HG02884 (cell line): ENCODE data around the gene NPC1L1.
"Not testable (repeated sequence)": the region's sequence is repeated elsewhere in the genome, so short reads cannot be mapped to it uniquely, and the experiment has no call there.

Source experiments
- ATAC-seq: cut with Tn5 transposase; IDR thresholded peaks from one replicate; pipeline ENCODE4 v1.9.1; 2021; ENCODE audit warnings: mild to moderate bottlenecking, moderate library complexity; ENCODE audit not compliant: unreplicated experiment

The NPC1L1 gene

DNA sequence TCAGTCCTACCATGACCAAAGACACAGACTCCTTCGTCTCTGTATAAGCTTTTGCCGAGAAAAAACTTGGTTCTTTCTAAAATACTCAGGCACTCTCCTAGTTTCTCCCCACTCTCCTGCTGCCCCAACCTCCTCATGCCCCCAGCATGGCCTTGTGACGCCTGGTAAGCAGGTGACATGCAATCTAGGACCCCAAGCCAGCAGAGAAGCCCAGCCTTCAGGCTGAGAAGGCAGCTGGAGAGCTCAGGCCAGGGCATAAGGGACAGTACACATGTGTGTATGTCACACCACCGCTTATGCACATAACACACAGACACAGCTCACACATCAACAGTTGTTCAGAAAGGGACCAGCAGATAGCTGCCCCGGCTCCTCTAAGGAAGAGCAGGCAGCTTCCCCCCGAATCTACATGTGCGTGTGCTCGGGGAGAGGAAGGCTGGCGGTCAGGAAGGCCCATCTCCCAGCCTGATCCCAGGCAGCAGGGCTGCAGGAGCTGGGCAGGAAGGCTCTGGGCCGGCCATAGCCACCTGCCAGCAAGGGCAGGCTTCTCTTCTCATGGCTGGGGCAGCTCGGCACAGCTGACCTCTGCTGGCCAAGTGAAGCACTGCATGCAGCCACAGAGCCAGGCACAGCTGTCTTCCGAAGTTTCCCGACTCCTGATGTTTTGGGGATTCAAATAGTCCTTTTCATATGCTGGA lies 24.1 kb upstream of the NPC1L1 start:
- no peak for ATAC-seq

GRCh38 chr7:44564606-44565005 lies 23.5 kb upstream of the NPC1L1 start:
- ATAC-seq = no peak

- no peak for ATAC-seq
Observed at GRCh38 chr7:44563171-44563679, 22.1 kb upstream of the NPC1L1 start.

- ATAC-seq = not testable (repeated sequence)
Observed at GRCh38 chr7:44562622-44562962, 21.5 kb upstream of the NPC1L1 start.

DNA sequence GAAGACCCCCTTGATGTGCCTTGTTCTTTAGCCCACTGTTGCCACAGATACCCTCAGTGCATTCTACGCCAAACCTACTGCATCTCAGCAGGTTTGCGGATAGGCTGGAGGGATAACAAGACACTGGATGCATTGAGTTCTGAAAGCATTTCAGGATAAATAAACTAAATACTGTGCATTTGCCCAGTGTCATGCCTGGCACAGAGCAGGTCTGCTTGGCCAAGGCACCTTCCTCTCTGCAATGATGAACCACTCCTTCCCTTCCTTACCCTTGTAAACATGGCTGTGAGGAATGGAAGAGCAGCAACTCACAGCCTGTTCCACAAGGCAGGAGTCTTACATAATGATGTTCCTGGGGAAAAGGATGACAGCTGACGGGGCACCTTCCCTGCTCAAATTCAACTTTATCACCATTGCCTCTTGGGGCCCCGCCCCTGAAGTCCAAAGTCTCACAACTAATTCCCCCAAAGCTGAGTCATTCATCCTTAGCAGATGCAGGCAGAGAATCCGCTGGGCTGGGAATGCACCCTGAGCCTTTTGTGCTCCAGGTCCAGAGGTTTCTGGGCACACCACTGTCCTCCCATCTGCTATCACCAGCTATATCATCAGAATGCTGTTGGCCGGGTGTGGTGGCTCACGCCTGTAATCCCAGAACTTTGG lies 21.0 kb upstream of the NPC1L1 start:
- no peak for ATAC-seq

DNA sequence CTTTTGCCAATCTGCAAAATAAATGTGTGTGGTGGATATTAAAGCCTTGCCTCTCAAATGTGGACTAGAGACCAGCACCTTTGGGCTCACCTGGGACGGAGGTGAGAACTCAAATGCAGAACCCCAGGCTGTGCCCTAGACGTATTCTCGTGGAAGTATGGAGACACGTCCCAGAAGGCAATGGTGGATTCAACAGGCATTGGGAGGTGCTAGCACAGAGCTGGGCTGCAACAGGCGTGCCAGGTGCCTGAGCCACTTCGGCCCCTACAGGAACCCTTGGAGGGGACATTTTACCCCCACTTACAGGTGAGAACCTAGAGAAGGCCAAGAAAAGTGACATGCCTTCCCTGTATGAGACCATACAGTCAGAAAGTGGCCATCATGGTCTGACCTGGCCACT lies 20.4 kb upstream of the NPC1L1 start:
- ATAC-seq = no peak

- no peak for ATAC-seq
Observed at GRCh38 chr7:44559485-44559884, 18.4 kb upstream of the NPC1L1 start.

DNA sequence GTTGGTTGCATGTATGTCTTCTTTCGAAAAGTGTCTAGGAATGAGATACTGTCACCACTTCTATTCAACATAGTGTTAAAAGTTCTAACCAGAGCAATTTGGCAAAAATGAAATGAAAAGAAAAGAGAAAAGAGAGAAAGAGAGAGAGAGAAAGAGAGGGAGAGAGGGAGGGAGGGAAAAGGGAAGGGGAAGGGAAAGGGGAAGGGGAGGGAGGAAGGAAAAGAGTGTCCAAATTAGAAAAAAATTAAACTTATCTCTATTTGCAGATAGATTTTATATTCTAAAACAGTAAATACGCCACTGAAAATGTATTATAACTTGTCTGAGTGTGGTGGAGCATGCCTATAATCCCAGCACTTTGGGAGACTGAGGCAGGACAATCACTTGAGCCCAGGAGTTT lies 16.4 kb upstream of the NPC1L1 start:
- no peak for ATAC-seq

DNA sequence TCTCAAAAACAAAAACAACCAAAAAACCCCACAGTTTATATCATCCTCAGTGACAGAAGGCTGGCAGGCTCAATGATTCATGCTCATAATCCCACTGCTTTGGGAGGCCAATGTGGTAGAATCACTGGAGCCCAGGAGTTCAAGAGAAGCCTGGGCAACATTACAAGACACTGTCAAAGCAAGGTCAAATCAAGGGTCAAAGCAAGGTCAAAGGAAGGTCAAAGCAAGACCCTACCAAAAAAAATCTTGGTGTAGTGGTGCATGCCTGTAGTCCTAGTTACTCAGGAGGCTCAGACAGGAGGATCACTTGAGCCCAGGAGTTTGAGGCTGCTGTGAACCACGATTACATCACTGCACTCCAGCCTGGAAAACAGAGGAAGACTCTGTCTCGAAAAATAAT lies 14.2 kb upstream of the NPC1L1 start:
- no peak for ATAC-seq

- not testable (repeated sequence) for ATAC-seq
Observed at GRCh38 chr7:44552473-44553005, 11.4 kb upstream of the NPC1L1 start.

- no peak for ATAC-seq
Observed at GRCh38 chr7:44549457-44549856, 8.3 kb upstream of the NPC1L1 start.

GRCh38 chr7:44548893-44549292 lies 7.8 kb upstream of the NPC1L1 start:
- no peak for ATAC-seq

GRCh38 chr7:44547536-44548231 lies 6.6 kb upstream of the NPC1L1 start:
- ATAC-seq = no peak

DNA sequence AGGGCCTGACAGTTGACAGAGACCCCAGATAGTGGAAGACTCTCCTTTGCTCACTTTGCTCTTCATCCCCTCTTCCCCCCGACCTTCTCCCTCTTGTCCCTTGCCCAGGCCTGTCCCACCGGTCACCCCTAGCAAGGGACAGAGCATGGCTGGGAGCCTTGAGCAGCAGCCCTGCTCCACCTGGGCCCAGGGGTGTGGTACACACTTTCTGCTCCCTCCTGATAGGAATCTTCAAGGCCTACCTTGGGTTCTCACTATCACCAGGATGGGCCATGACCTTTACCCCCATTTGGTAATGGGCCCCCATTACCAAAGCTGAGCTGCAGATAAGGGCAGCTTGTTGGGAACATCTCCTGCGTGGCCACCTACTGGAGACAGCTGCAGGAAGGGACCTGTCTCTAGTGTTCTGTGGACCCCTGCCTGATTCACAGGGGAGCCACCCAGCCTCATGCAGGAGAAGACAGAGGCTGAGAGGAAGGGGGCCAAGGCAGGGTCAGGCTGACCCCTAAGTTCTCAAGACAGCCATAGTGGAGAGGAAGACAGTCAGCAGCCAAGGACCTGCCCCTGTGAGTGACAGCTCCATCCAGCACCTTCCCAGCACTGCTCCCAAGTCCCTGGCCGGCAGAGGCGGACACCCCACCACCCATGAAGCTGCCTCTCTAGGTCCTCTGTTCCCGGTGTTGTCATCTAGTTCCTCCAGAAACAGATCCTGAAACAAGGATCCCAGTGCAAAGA lies 913 bp upstream of the NPC1L1 start:
- no peak for ATAC-seq

GRCh38 chr7:44540592-44541027 lies 520 bp downstream of the NPC1L1 start:
- ATAC-seq = no peak

GRCh38 chr7:44539669-44540506 lies 1.2 kb downstream of the NPC1L1 start:
- no peak for ATAC-seq

GRCh38 chr7:44538798-44539668 lies 2.1 kb downstream of the NPC1L1 start:
- no peak for ATAC-seq

DNA sequence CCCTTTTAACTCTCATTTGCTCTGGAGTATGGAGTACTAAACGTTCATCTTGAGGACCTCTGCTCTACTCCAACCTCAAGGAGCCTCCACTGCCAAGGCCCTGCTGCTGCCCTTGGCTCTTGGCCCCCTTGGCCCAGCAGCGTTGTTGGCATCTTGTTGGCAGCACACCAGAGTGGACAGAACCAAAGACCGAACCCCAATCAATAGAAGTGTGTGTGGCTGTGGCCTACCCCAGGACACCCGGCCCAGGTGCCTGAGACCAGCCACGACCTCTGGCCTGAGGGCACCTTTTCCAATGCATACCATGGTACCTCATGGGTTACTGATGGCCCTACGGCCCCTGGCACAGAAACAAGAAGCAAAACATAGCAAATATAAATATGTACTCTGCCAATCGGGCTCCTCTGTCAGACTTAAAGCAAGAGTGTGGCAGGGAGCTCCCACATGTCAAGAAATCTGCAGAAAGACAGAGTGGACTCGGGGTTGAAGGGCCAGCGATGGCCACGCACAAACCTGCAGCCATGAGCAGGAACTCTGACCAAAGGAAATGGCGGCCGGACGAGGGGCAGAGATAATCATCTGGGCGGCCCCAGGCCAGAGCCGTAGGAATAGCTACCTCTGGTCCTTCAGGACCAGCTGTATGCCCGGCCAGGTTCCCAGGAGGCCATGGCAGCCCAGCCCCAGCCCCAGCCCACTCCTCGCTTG lies 2.9 kb downstream of the NPC1L1 start:
- ATAC-seq = no peak

- no peak for ATAC-seq
Observed at GRCh38 chr7:44537442-44537841, 3.7 kb downstream of the NPC1L1 start.
